Measurements from ENCODE around the gene C3AR1. TPM values are rescaled to one million over a fixed set of nuclear protein-coding genes. Genes with fewer than 3 reads are reported as not detected.

Gene C3AR1
- total and polyA plus RNA-seq, 10 donors = 6.9 to 43.6 (median 32.4) TPM

- Histone ChIP-seq H3K36me3 (peaks cover 0 to 18% (median 3%) of the 10 kb centered on the region in 6 donors), H3K9me3 (no peaks in the 10 kb centered on the region), H3K27ac (peak overlapping the region; percentile 91 to 99 (median 96)), H3K4me1 (peaks cover 21 to 89% (median 49%) of the 10 kb centered on the region in 6 donors), H3K4me3 (peak overlapping the region; percentile 61 to 89 (median 76)), H3K27me3 (replicated peaks in 1 of 7) (no peaks in the 10 kb centered on the region)
- intact Hi-C loops (cut with DNase I; ENCODE audit: low total_unique reads) = no loop called here
- 1 to 4% (median 2%) methylated on average over 15 of the region's 15 CpGs for WGBS, 5 donors
- no peak for TF ChIP-seq POLR2AphosphoS5 (IDR thresholded peaks at IDR 0.05)
- no peak for TF ChIP-seq POLR2A (IDR thresholded peaks at IDR 0.05)
- no peak for TF ChIP-seq CTCF (IDR thresholded peaks at IDR 0.05 in 8 of 11, conservative IDR thresholded peaks at IDR 0.05 in 3 of 11)
- no peak for DNase-seq
Measured at GRCh38 chr12:8081251-8081920, 15.2 kb upstream of the C3AR1 start.

DNA sequence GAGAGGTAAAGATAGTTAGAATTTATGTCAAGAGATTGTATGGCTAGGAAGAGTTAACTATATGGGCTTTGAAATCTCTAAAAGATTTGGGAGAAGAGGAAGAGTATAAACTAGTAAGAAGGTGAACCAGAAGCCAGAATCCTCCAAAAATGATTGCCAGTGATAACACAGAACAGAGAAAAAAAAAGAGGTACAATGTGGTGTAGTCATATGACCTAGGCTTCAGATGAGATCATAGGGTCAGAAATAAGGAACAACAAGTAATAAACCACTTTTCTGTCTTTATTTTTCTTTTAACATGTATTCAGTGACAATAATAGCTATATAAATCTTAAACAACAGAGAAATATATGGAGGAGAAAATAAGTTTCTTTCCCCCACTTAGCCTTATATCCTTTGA is 14.0 kb upstream of the C3AR1 start:
- H3K9me3 ChIP-seq = no peaks in the 10 kb centered on the region
- peak overlapping the region in 7 of 8 donors; percentile 16 to 99 (median 96) for H3K27ac ChIP-seq
- peaks cover 21 to 82% (median 42%) of the 10 kb centered on the region in 6 donors for H3K4me1 ChIP-seq
- H3K27me3 ChIP-seq (replicated peaks in 1 of 7) = no peaks in the 10 kb centered on the region
- intact Hi-C loops (cut with DNase I; ENCODE audit: low total_unique reads) = no loop called here
- DNase-seq = no peak
- TF ChIP-seq CTCF (IDR thresholded peaks at IDR 0.05 in 8 of 11, conservative IDR thresholded peaks at IDR 0.05 in 3 of 11) = no peak
- TF ChIP-seq POLR2A (IDR thresholded peaks at IDR 0.05) = no peak
- TF ChIP-seq POLR2AphosphoS5 (IDR thresholded peaks at IDR 0.05) = no peak
- H3K36me3 ChIP-seq = peaks cover 0 to 9% (median 0%) of the 10 kb centered on the region in 6 donors
- H3K4me3 ChIP-seq = peak overlapping the region in 1 of 8 donors; percentile 4

DNA sequence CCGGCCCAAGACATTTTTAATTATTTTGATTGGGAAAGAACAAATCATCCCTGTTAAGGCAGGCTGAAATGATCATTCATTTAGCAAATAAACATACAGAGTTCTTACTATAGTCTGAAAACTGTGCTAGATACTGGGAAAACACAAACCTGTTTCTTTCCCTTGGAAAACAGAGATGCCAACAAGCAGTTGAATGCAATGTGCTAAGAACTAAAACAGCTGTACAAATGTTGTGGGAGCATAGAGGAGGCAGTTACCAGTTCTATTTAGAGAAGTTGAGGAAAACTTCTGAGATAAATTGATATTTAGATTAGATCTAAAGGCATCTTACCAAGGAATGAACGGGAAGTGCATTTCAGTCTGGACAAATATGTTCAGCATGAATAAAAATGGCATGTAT is 12.8 kb upstream of the C3AR1 start:
- Histone ChIP-seq H3K27me3 (replicated peaks in 1 of 7) (no peaks in the 10 kb centered on the region), H3K27ac (no peak overlapping the region), H3K36me3 (peaks cover 0 to 3% (median 0%) of the 10 kb centered on the region in 6 donors), H3K4me3 (no peak overlapping the region), H3K4me1 (peaks cover 21 to 70% (median 32%) of the 10 kb centered on the region in 6 donors), H3K9me3 (no peaks in the 10 kb centered on the region)
- TF ChIP-seq POLR2AphosphoS5 (IDR thresholded peaks at IDR 0.05) (no peak), CTCF (IDR thresholded peaks at IDR 0.05 in 8 of 11, conservative IDR thresholded peaks at IDR 0.05 in 3 of 11) (no peak), POLR2A (IDR thresholded peaks at IDR 0.05) (no peak)
- WGBS, 5 donors = 78 to 95% (median 86%) methylated on average over 2 of the region's 2 CpGs
- DNase-seq = no peak
- intact Hi-C loops (cut with DNase I; ENCODE audit: low total_unique reads) = no loop called here

DNA sequence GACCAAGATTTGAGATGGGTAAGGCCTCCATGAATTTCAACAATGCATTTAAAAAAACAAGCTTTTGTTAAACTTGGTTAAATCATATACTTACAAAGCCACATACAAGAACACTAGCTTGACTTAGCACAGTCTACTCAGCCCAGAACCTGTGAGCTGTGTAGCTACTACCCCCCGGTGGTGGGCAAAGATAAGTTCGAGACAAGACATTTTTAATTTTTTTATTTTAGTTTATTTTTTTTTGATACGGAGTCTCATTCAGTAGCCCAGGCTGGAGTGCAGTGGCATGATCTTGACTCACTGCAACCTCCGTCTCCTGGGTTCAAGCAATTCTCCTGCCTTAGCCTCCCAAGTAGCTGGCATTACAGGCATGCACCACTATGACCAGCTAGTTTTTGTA is 12.2 kb upstream of the C3AR1 start:
- 28 to 33% (median 31%) methylated on average over 4 of the region's 4 CpGs for WGBS, 5 donors
- DNase-seq = no peak
- H3K27me3 ChIP-seq (replicated peaks in 1 of 7) = no peaks in the 10 kb centered on the region

More for the DNA sequence above, 12.2 kb upstream of the C3AR1 start:
- intact Hi-C loops (cut with DNase I; ENCODE audit: low total_unique reads) = no loop called here
- peaks cover 18 to 65% (median 26%) of the 10 kb centered on the region in 6 donors for H3K4me1 ChIP-seq
- H3K4me3 ChIP-seq = no peak overlapping the region
- H3K9me3 ChIP-seq = no peaks in the 10 kb centered on the region
- H3K27ac ChIP-seq = no peak overlapping the region
- no peak for TF ChIP-seq POLR2A (IDR thresholded peaks at IDR 0.05)
- peak in 8 of 11 experiments; percentile 11 to 38 (median 26) for TF ChIP-seq CTCF (IDR thresholded peaks at IDR 0.05 in 8 of 11, conservative IDR thresholded peaks at IDR 0.05 in 3 of 11)
- H3K36me3 ChIP-seq = no peaks in the 10 kb centered on the region

Data from spleen (tissue), 11 donors.